HepG2 (cell line): ENCODE results near the gene APLNR. TPM values are rescaled to one million over a fixed set of nuclear protein-coding genes. Genes with fewer than 3 reads are reported as not detected.

Source experiments
- CCDC6 ChIP-seq: sonication (generic); formaldehyde crosslinking; IDR thresholded peaks from 2 replicates; pipeline ENCODE4 v1.8.1; 2022; ENCODE audit warnings: mild to moderate bottlenecking, missing genetic modification reagents, moderate library complexity
- ERF ChIP-seq: IDR thresholded peaks from 2 replicates; pipeline ENCODE4 v1.6.1; 2018; ENCODE audit warnings: missing biosample characterization, missing genetic modification reagents
- KDM2A ChIP-seq: sonication (generic); formaldehyde crosslinking; IDR thresholded peaks from 2 replicates; pipeline ENCODE4 v1.4.0; 2020; ENCODE audit warnings: low read depth, missing genetic modification reagents, borderline replicate concordance
- PCBP1 ChIP-seq: fragments of 200-400 bp; formaldehyde crosslinking; IDR thresholded peaks from 2 replicates; pipeline ENCODE4 v1.6.1; 2017; ENCODE audit warnings: mild to moderate bottlenecking, low read depth, low read length, borderline replicate concordance
- RFX5 ChIP-seq: IDR thresholded peaks from 2 replicates; pipeline ENCODE4 v1.6.1; 2011; ENCODE audit warnings: low read depth, low read length, improper control_type of control experiment
- SAFB2 ChIP-seq: sonication (generic); formaldehyde crosslinking; IDR thresholded peaks from 2 replicates; pipeline ENCODE4 v1.5.1; 2020; ENCODE audit warnings: missing genetic modification reagents, low read depth, mild to moderate bottlenecking, borderline replicate concordance
- SMC3 ChIP-seq: IDR thresholded peaks from 2 replicates; pipeline ENCODE4 v1.6.1; 2011; ENCODE audit warnings: low read length, improper control_type of control experiment
- TSC22D2 ChIP-seq: sonication (generic); formaldehyde crosslinking; IDR thresholded peaks from 2 replicates; pipeline ENCODE4 v1.5.1; 2020; ENCODE audit warnings: missing genetic modification reagents, mild to moderate bottlenecking, borderline replicate concordance
- ZNF180 ChIP-seq: sonication (generic); formaldehyde crosslinking; IDR thresholded peaks from 2 replicates; pipeline ENCODE4 v1.4.0; 2020; ENCODE audit warnings: low read depth, missing genetic modification reagents, borderline replicate concordance
- ZNF670 ChIP-seq: sonication (generic); formaldehyde crosslinking; IDR thresholded peaks from 2 replicates; pipeline ENCODE4 v1.8.0; 2022; ENCODE audit warnings: mild to moderate bottlenecking, missing genetic modification reagents, borderline replicate concordance
- ZNF775 ChIP-seq: sonication (generic); formaldehyde crosslinking; IDR thresholded peaks from 2 replicates; pipeline ENCODE4 v1.4.0; 2020; ENCODE audit warnings: missing genetic modification reagents, mild to moderate bottlenecking, moderate library complexity, borderline replicate concordance
- polyA plus RNA-seq, 8 experiments: library from polyadenylated mRNA; depleted of rRNA in 3 of 8; stranded (reverse) in 7 of 8; unstranded in 1 of 8; fragments of >200 nt; fragmentation: Illumina TruSeq in 4 of 8; extraction: Trizol in 4 of 8; gene quantifications; 2 replicates each; pipeline versions ENCODE4 v1.2.1 to v1.2.3, GENCODE V29; 2011 to 2016; ENCODE audit warnings: low read depth in 4 of 8, missing spikeins in 1 of 8, mixed read lengths in 1 of 8; ENCODE audit not compliant: insufficient read depth in 1 of 8
- total RNA-seq, 5 experiments: library from RNA; depleted of rRNA; stranded (reverse); fragments of >200 nt; fragmentation: Illumina TruSeq; extraction: Trizol; gene quantifications; 2 replicates each; pipeline ENCODE4 v1.2.3, GENCODE V29; 2016; ENCODE audit warnings: low read depth in 1 of 5
- TF ChIP-seq, protein P1 (sequence below): sonication (generic); formaldehyde crosslinking; IDR thresholded peaks from 2 replicates; pipeline ENCODE4 v1.4.0; 2020; ENCODE audit warnings: missing genetic modification reagents
- TF ChIP-seq, protein P2 (sequence below): IDR thresholded peaks from 2 replicates; pipeline ENCODE4 v1.6.1; 2016
- TF ChIP-seq, protein P3 (sequence below): sonication (generic); formaldehyde crosslinking; IDR thresholded peaks from 2 replicates; pipeline ENCODE4 v1.5.0; 2020; ENCODE audit warnings: mild to moderate bottlenecking, missing genetic modification reagents, moderate library complexity
- TF ChIP-seq, protein P4 (sequence below): IDR thresholded peaks from 2 replicates; pipeline ENCODE4 v1.6.1; 2016; ENCODE audit warnings: mild to moderate bottlenecking, missing biosample characterization, missing genetic modification reagents
- TF ChIP-seq, protein P5 (sequence below): sonication (generic); formaldehyde crosslinking; IDR thresholded peaks from 2 replicates; pipeline ENCODE4 v1.5.0; 2020; ENCODE audit warnings: mild to moderate bottlenecking, missing genetic modification reagents
- TF ChIP-seq, protein P6 (sequence below): sonication (generic); formaldehyde crosslinking; IDR thresholded peaks from 2 replicates; pipeline ENCODE4 v1.8.0; 2022; ENCODE audit warnings: mild to moderate bottlenecking, missing genetic modification reagents, moderate library complexity
- TF ChIP-seq, protein P7 (sequence below): sonication (generic); formaldehyde crosslinking; IDR thresholded peaks from 2 replicates; pipeline ENCODE4 v1.5.0; 2020; ENCODE audit warnings: missing genetic modification reagents

Gene APLNR
- total and polyA plus RNA-seq, 2 of the 13 experiments (the other 11 are each of a cell fraction or from before 2014, with no cell fraction given), result not detected

DNA sequence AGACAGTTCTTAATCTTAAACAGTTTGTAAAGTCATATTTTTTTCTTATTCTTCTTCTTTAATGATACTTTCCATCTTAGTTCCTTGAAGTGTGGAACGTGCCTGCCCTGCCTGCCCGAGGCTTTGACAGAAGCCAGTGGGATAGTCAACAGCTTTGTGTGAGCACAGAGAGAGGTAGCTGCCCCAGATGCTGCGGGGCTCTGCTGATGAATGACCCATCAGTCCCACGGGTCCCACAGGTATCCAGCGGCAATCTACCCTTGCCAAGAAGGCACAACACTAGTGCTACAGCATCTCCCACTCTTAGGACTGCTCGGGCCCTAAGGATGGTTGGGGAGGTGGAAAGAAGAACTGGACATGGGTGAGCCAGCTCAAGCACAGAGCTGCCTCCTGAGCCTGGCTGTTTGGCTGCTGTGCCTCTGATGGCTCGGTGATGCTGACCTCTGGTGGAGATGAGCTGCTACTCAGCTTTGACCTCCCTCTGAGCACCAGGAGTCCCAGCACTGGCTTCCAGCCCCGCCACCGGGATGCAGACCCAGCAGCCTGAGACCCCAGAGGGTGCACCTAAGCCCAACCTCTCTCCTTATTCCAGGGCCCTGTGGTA is 11.8 kb upstream of the APLNR start (continued):
- TF ChIP-seq, protein P1, sequence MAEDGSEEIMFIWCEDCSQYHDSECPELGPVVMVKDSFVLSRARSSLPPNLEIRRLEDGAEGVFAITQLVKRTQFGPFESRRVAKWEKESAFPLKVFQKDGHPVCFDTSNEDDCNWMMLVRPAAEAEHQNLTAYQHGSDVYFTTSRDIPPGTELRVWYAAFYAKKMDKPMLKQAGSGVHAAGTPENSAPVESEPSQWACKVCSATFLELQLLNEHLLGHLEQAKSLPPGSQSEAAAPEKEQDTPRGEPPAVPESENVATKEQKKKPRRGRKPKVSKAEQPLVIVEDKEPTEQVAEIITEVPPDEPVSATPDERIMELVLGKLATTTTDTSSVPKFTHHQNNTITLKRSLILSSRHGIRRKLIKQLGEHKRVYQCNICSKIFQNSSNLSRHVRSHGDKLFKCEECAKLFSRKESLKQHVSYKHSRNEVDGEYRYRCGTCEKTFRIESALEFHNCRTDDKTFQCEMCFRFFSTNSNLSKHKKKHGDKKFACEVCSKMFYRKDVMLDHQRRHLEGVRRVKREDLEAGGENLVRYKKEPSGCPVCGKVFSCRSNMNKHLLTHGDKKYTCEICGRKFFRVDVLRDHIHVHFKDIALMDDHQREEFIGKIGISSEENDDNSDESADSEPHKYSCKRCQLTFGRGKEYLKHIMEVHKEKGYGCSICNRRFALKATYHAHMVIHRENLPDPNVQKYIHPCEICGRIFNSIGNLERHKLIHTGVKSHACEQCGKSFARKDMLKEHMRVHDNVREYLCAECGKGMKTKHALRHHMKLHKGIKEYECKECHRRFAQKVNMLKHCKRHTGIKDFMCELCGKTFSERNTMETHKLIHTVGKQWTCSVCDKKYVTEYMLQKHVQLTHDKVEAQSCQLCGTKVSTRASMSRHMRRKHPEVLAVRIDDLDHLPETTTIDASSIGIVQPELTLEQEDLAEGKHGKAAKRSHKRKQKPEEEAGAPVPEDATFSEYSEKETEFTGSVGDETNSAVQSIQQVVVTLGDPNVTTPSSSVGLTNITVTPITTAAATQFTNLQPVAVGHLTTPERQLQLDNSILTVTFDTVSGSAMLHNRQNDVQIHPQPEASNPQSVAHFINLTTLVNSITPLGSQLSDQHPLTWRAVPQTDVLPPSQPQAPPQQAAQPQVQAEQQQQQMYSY (CRISPR knock-in tag), result no peak
- TF ChIP-seq, protein P2, sequence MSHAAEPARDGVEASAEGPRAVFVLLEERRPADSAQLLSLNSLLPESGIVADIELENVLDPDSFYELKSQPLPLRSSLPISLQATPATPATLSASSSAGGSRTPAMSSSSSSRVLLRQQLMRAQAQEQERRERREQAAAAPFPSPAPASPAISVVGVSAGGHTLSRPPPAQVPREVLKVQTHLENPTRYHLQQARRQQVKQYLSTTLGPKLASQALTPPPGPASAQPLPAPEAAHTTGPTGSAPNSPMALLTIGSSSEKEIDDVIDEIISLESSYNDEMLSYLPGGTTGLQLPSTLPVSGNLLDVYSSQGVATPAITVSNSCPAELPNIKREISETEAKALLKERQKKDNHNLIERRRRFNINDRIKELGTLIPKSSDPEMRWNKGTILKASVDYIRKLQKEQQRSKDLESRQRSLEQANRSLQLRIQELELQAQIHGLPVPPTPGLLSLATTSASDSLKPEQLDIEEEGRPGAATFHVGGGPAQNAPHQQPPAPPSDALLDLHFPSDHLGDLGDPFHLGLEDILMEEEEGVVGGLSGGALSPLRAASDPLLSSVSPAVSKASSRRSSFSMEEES (CRISPR knock-in tag), result no peak
- TF ChIP-seq, protein P3, sequence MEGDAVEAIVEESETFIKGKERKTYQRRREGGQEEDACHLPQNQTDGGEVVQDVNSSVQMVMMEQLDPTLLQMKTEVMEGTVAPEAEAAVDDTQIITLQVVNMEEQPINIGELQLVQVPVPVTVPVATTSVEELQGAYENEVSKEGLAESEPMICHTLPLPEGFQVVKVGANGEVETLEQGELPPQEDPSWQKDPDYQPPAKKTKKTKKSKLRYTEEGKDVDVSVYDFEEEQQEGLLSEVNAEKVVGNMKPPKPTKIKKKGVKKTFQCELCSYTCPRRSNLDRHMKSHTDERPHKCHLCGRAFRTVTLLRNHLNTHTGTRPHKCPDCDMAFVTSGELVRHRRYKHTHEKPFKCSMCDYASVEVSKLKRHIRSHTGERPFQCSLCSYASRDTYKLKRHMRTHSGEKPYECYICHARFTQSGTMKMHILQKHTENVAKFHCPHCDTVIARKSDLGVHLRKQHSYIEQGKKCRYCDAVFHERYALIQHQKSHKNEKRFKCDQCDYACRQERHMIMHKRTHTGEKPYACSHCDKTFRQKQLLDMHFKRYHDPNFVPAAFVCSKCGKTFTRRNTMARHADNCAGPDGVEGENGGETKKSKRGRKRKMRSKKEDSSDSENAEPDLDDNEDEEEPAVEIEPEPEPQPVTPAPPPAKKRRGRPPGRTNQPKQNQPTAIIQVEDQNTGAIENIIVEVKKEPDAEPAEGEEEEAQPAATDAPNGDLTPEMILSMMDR (CRISPR knock-in tag), result peak; percentile 79
- TF ChIP-seq CCDC6 (CRISPR knock-in tag) (no peak), SMC3 (peak; percentile 33; the same call in 1 of the 2 replicates), ZNF670 (no peak), SAFB2 (CRISPR knock-in tag) (no peak), PCBP1 (no peak), KDM2A (CRISPR knock-in tag) (no peak), TSC22D2 (no peak), ZNF775 (CRISPR knock-in tag) (no peak), RFX5 (no peak), ZNF180 (CRISPR knock-in tag) (no peak), ERF (no peak)
- TF ChIP-seq, protein P4, sequence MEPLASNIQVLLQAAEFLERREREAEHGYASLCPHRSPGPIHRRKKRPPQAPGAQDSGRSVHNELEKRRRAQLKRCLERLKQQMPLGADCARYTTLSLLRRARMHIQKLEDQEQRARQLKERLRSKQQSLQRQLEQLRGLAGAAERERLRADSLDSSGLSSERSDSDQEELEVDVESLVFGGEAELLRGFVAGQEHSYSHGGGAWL, result no peak
- TF ChIP-seq, protein P5, sequence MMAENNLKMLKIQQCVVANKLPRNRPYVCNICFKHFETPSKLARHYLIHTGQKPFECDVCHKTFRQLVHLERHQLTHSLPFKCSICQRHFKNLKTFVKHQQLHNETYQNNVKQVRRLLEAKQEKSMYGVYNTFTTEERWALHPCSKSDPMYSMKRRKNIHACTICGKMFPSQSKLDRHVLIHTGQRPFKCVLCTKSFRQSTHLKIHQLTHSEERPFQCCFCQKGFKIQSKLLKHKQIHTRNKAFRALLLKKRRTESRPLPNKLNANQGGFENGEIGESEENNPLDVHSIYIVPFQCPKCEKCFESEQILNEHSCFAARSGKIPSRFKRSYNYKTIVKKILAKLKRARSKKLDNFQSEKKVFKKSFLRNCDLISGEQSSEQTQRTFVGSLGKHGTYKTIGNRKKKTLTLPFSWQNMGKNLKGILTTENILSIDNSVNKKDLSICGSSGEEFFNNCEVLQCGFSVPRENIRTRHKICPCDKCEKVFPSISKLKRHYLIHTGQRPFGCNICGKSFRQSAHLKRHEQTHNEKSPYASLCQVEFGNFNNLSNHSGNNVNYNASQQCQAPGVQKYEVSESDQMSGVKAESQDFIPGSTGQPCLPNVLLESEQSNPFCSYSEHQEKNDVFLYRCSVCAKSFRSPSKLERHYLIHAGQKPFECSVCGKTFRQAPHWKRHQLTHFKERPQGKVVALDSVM, result no peak
- TF ChIP-seq, protein P6, sequence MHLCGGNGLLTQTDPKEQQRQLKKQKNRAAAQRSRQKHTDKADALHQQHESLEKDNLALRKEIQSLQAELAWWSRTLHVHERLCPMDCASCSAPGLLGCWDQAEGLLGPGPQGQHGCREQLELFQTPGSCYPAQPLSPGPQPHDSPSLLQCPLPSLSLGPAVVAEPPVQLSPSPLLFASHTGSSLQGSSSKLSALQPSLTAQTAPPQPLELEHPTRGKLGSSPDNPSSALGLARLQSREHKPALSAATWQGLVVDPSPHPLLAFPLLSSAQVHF (CRISPR knock-in tag), result no peak
- TF ChIP-seq, protein P7, sequence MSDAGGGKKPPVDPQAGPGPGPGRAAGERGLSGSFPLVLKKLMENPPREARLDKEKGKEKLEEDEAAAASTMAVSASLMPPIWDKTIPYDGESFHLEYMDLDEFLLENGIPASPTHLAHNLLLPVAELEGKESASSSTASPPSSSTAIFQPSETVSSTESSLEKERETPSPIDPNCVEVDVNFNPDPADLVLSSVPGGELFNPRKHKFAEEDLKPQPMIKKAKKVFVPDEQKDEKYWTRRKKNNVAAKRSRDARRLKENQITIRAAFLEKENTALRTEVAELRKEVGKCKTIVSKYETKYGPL (CRISPR knock-in tag), result no peak
